WTC11 (cell line): Measurements from ENCODE around the gene CST8. TPM values are rescaled to one million over a fixed set of nuclear protein-coding genes. Genes with fewer than 3 reads are reported as not detected.

Source experiments
- ATAC-seq: fragments of 200-7000 bp; cut with Tn5 transposase; 2 replicates; pipeline ENCODE4 v1.10.0; 2021; ENCODE audit warnings: mild to moderate bottlenecking, moderate library complexity
- CTCF ChIA-PET: fragments of 300-600 bp; sonication (Branson Sonifier 250); formaldehyde crosslinking; loops from one replicate; lab custom pipeline; 2021; ENCODE audit warnings: antibody characterized with exemption; lab: Charles Lee
- POLR2A ChIA-PET: fragments of 350-600 bp; sonication (Branson Sonifier 250); formaldehyde crosslinking; loops from one replicate; lab custom pipeline; 2021; ENCODE audit warnings: antibody characterized with exemption; lab: Charles Lee
- DNase-seq: peaks from one replicate; pipeline ENCODE4 v3.0.0; 2021; ENCODE audit warnings: low spot score
- H3K27ac Mint-ChIP-seq: 2 replicates; pipeline ENCODE4 v1.8.0; 2021; ENCODE audit warnings: mixed read lengths
- H3K27me3 Mint-ChIP-seq: 2 replicates; pipeline ENCODE4 v1.8.0; 2021; ENCODE audit warnings: low read depth, mild to moderate bottlenecking, moderate library complexity, mixed read lengths
- H3K36me3 Mint-ChIP-seq: 2 replicates; pipeline ENCODE4 v1.8.0; 2021; ENCODE audit warnings: mixed read lengths
- H3K4me1 Mint-ChIP-seq: 2 replicates; pipeline ENCODE4 v1.8.0; 2022; ENCODE audit warnings: mixed read lengths
- H3K4me3 Mint-ChIP-seq: 2 replicates; pipeline ENCODE4 v1.8.0; 2021; ENCODE audit warnings: mild to moderate bottlenecking, moderate library complexity, mixed read lengths
- H3K9me3 Mint-ChIP-seq: 2 replicates; pipeline ENCODE4 v1.8.0; 2021; ENCODE audit warnings: mixed read lengths
- CREB1 ChIP-seq: sonication (generic); formaldehyde crosslinking; IDR thresholded peaks from 2 replicates; pipeline ENCODE4 v1.8.0; 2023; ENCODE audit warnings: mild to moderate bottlenecking, missing genetic modification reagents
- HMGA2 ChIP-seq: fragments of 250-450 bp; sonication (Bioruptor Pico); IDR thresholded peaks from 2 replicates; pipeline ENCODE4 v1.4.0; 2021; ENCODE audit warnings: mild to moderate bottlenecking, moderate library complexity
- NFYB ChIP-seq: sonication (generic); formaldehyde crosslinking; conservative IDR thresholded peaks from 2 replicates; pipeline ENCODE4 v1.8.0; 2022; ENCODE audit warnings: low read depth, missing genetic modification reagents
- NR3C1 ChIP-seq: sonication (generic); formaldehyde crosslinking; conservative IDR thresholded peaks from 2 replicates; pipeline ENCODE4 v1.8.1; 2023; ENCODE audit warnings: low read depth, mild to moderate bottlenecking, missing genetic modification reagents
- PRRX2 ChIP-seq: fragments of 250-450 bp; sonication (Bioruptor Pico); IDR thresholded peaks from 2 replicates; pipeline ENCODE4 v1.8.0; 2021; ENCODE audit warnings: mild to moderate bottlenecking
- TEAD4 ChIP-seq: sonication (generic); formaldehyde crosslinking; IDR thresholded peaks from 2 replicates; pipeline ENCODE4 v1.8.0; 2022; ENCODE audit warnings: mild to moderate bottlenecking, missing genetic modification reagents
- ZNF138 ChIP-seq: sonication (generic); formaldehyde crosslinking; conservative IDR thresholded peaks from 2 replicates; pipeline ENCODE4 v1.8.1; 2022; ENCODE audit warnings: mild to moderate bottlenecking, moderate library complexity, missing genetic modification reagents
- ZNF396 ChIP-seq: fragments of 250-450 bp; sonication (Bioruptor Pico); IDR thresholded peaks from 2 replicates; pipeline ENCODE4 v1.8.0; 2021; ENCODE audit warnings: mild to moderate bottlenecking, moderate library complexity, borderline replicate concordance
- ZNF671 ChIP-seq: fragments of 250-450 bp; sonication (Bioruptor Pico); IDR thresholded peaks from 2 replicates; pipeline ENCODE4 v1.8.0; 2021; ENCODE audit warnings: mild to moderate bottlenecking
- total RNA-seq: library from RNA; stranded (reverse); gene quantifications from 3 replicates; pipeline ENCODE4 v1.2.3, GENCODE V29; 2021
- TF ChIP-seq, protein P1 (sequence below): sonication (generic); formaldehyde crosslinking; IDR thresholded peaks from 2 replicates; pipeline ENCODE4 v1.8.1; 2023; ENCODE audit warnings: mild to moderate bottlenecking, missing genetic modification reagents, moderate library complexity
- TF ChIP-seq, protein P2 (sequence below): sonication (generic); formaldehyde crosslinking; IDR thresholded peaks from 2 replicates; pipeline ENCODE4 v1.8.0; 2022; ENCODE audit warnings: mild to moderate bottlenecking, missing genetic modification reagents
- TF ChIP-seq, protein P3 (sequence below): fragments of 250-450 bp; sonication (Bioruptor Pico); IDR thresholded peaks from 2 replicates; pipeline ENCODE4 v1.9.0; 2021; ENCODE audit warnings: mild to moderate bottlenecking
- TF ChIP-seq, protein P4 (sequence below): sonication (generic); formaldehyde crosslinking; IDR thresholded peaks from 2 replicates; pipeline ENCODE4 v1.8.0; 2023; ENCODE audit warnings: missing genetic modification reagents
- TF ChIP-seq, protein P5 (sequence below): sonication (generic); formaldehyde crosslinking; IDR thresholded peaks from 2 replicates; pipeline ENCODE4 v1.8.0; 2022; ENCODE audit warnings: mild to moderate bottlenecking, missing genetic modification reagents
- TF ChIP-seq, protein P6 (sequence below): sonication (generic); formaldehyde crosslinking; IDR thresholded peaks from 2 replicates; pipeline ENCODE4 v1.8.1; 2022; ENCODE audit warnings: mild to moderate bottlenecking, moderate library complexity, missing genetic modification reagents
- TF ChIP-seq, protein P7 (sequence below): sonication (generic); formaldehyde crosslinking; IDR thresholded peaks from 2 replicates; pipeline ENCODE4 v1.8.1; 2023; ENCODE audit warnings: mild to moderate bottlenecking, missing genetic modification reagents
- TF ChIP-seq, protein P8 (sequence below): fragments of 250-450 bp; sonication (Bioruptor Pico); conservative IDR thresholded peaks from 2 replicates; pipeline ENCODE4 v1.9.0; 2021; ENCODE audit warnings: mild to moderate bottlenecking
- TF ChIP-seq, protein P9 (sequence below): sonication (generic); formaldehyde crosslinking; IDR thresholded peaks from 2 replicates; pipeline ENCODE4 v1.8.0; 2023; ENCODE audit warnings: missing genetic modification reagents, mild to moderate bottlenecking, borderline replicate concordance

Gene CST8
- total RNA-seq, 1 experiment from 2014 or later, result not detected

DNA sequence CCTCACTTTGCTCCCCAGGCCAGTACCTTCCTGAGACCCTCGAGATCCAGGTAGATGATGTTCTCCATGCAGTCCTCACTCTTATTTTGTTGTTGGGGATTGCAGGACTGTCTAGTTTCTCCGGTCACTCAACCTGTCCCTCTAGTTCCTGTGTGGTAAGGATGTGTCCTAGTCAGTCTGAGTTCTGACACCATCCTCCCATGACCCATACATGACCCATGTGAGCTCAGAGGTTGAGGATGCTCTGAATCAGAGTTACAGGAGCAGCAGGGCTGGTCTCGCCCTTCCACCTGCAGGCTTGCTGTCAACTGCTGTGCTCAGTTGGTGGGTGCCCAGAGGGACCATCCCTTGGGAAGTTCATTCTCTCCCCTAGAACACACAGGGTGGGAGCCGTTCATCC is 11.9 kb upstream of the CST8 start:
- H3K27ac Mint-ChIP-seq, result no peak overlapping the region
- POLR2A ChIA-PET, result no interaction called here
- DNase-seq (no peak), ATAC-seq (no peak)
- H3K4me1 Mint-ChIP-seq, result peaks cover 18% of the 10 kb centered on the region
- H3K27me3 Mint-ChIP-seq, result peaks cover 15% of the 10 kb centered on the region
- H3K4me3 Mint-ChIP-seq, result no peak overlapping the region
- CTCF ChIA-PET, result no interaction called here
- TF ChIP-seq ZNF671 (no peak), CREB1 (CRISPR knock-in tag) (no peak)
- TF ChIP-seq, protein P1, sequence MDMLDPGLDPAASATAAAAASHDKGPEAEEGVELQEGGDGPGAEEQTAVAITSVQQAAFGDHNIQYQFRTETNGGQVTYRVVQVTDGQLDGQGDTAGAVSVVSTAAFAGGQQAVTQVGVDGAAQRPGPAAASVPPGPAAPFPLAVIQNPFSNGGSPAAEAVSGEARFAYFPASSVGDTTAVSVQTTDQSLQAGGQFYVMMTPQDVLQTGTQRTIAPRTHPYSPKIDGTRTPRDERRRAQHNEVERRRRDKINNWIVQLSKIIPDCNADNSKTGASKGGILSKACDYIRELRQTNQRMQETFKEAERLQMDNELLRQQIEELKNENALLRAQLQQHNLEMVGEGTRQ (CRISPR knock-in tag), result no peak
- TF ChIP-seq, protein P2, sequence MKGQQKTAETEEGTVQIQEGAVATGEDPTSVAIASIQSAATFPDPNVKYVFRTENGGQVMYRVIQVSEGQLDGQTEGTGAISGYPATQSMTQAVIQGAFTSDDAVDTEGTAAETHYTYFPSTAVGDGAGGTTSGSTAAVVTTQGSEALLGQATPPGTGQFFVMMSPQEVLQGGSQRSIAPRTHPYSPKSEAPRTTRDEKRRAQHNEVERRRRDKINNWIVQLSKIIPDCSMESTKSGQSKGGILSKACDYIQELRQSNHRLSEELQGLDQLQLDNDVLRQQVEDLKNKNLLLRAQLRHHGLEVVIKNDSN, result no peak
- TF ChIP-seq, protein P3, sequence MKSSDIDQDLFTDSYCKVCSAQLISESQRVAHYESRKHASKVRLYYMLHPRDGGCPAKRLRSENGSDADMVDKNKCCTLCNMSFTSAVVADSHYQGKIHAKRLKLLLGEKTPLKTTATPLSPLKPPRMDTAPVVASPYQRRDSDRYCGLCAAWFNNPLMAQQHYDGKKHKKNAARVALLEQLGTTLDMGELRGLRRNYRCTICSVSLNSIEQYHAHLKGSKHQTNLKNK (CRISPR knock-in tag), result no peak
- H3K9me3 Mint-ChIP-seq, result peaks cover 12% of the 10 kb centered on the region
- peaks cover 7% of the 10 kb centered on the region for H3K36me3 Mint-ChIP-seq

DNA sequence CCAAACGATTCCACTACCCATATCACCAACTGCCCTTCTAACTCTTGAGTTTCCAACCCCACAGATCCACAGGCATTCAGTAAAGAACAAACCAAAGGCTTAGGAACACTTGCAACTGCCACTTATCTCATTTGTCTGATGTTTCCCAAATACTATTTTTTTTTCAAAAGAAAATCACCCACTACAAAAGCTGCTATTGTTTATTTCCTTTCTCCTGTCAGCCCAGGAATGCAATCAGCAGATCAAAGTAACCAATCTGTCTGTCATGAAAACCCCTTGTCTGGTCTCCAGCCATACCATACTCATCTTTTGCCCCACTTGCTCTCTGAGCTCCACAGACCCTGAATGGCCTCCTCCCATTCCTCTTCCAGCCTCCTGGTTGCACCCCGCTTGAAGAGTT is 8.8 kb upstream of the CST8 start:
- Mint-ChIP-seq H3K4me1 (peaks cover 15% of the 10 kb centered on the region), H3K27ac (no peak overlapping the region), H3K36me3 (peaks cover 7% of the 10 kb centered on the region), H3K9me3 (peaks cover 21% of the 10 kb centered on the region), H3K27me3 (peaks cover 14% of the 10 kb centered on the region), H3K4me3 (no peak overlapping the region)
- ChIA-PET POLR2A (no interaction called here), CTCF (no interaction called here)
- DNase-seq (no peak), ATAC-seq (no peak)
- no peak for TF ChIP-seq PRRX2 (CRISPR knock-in tag)
- TF ChIP-seq NR3C1 (CRISPR knock-in tag), result no peak
- no peak for TF ChIP-seq NFYB
- TF ChIP-seq ZNF396 (CRISPR knock-in tag), result no peak
- TF ChIP-seq ZNF138, result no peak
- TF ChIP-seq TEAD4, result no peak
- no peak for TF ChIP-seq HMGA2 (CRISPR knock-in tag)
- TF ChIP-seq, protein P4, sequence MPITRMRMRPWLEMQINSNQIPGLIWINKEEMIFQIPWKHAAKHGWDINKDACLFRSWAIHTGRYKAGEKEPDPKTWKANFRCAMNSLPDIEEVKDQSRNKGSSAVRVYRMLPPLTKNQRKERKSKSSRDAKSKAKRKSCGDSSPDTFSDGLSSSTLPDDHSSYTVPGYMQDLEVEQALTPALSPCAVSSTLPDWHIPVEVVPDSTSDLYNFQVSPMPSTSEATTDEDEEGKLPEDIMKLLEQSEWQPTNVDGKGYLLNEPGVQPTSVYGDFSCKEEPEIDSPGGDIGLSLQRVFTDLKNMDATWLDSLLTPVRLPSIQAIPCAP (CRISPR knock-in tag), result no peak
- TF ChIP-seq, protein P5, sequence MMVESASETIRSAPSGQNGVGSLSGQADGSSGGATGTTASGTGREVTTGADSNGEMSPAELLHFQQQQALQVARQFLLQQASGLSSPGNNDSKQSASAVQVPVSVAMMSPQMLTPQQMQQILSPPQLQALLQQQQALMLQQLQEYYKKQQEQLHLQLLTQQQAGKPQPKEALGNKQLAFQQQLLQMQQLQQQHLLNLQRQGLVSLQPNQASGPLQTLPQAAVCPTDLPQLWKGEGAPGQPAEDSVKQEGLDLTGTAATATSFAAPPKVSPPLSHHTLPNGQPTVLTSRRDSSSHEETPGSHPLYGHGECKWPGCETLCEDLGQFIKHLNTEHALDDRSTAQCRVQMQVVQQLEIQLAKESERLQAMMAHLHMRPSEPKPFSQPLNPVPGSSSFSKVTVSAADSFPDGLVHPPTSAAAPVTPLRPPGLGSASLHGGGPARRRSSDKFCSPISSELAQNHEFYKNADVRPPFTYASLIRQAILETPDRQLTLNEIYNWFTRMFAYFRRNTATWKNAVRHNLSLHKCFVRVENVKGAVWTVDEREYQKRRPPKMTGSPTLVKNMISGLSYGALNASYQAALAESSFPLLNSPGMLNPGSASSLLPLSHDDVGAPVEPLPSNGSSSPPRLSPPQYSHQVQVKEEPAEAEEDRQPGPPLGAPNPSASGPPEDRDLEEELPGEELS, result no peak
- TF ChIP-seq, protein P6, sequence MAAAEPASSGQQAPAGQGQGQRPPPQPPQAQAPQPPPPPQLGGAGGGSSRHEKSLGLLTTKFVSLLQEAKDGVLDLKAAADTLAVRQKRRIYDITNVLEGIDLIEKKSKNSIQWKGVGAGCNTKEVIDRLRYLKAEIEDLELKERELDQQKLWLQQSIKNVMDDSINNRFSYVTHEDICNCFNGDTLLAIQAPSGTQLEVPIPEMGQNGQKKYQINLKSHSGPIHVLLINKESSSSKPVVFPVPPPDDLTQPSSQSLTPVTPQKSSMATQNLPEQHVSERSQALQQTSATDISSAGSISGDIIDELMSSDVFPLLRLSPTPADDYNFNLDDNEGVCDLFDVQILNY, result no peak
- TF ChIP-seq, protein P7, sequence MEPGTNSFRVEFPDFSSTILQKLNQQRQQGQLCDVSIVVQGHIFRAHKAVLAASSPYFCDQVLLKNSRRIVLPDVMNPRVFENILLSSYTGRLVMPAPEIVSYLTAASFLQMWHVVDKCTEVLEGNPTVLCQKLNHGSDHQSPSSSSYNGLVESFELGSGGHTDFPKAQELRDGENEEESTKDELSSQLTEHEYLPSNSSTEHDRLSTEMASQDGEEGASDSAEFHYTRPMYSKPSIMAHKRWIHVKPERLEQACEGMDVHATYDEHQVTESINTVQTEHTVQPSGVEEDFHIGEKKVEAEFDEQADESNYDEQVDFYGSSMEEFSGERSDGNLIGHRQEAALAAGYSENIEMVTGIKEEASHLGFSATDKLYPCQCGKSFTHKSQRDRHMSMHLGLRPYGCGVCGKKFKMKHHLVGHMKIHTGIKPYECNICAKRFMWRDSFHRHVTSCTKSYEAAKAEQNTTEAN (CRISPR knock-in tag), result no peak
- TF ChIP-seq, protein P8, sequence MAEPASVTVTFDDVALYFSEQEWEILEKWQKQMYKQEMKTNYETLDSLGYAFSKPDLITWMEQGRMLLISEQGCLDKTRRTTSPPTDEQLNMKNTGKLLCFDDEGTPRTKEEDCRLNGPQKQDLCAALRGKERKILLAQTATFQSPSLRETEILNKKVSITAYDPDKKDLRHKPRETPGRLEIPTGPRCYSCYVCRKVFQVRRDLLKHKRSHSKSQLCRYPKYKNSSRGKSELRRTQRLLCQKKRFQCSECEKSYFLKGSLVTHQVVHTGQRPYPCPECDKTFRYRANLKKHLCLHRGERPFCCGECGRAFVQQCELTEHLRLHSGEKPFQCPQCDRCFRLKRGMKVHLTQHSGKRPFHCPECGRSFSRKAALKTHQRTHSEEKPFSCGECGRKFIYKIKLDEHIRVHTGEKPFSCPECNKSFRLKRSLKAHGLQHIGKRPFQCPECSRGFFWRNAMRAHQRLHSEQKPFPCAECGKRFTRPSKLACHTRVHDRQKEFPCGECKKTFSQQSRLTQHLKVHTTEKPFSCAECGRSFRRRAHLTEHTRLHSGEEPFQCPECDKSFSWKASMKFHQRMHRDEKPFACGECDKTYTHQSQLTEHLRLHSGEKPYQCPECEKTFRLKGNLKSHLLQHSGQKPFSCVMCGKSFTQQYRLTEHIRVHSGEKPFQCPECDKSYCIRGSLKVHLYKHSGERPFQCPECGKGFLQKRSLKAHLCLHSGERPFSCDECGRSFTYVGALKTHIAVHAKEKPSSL (CRISPR knock-in tag), result no peak
- TF ChIP-seq, protein P9, sequence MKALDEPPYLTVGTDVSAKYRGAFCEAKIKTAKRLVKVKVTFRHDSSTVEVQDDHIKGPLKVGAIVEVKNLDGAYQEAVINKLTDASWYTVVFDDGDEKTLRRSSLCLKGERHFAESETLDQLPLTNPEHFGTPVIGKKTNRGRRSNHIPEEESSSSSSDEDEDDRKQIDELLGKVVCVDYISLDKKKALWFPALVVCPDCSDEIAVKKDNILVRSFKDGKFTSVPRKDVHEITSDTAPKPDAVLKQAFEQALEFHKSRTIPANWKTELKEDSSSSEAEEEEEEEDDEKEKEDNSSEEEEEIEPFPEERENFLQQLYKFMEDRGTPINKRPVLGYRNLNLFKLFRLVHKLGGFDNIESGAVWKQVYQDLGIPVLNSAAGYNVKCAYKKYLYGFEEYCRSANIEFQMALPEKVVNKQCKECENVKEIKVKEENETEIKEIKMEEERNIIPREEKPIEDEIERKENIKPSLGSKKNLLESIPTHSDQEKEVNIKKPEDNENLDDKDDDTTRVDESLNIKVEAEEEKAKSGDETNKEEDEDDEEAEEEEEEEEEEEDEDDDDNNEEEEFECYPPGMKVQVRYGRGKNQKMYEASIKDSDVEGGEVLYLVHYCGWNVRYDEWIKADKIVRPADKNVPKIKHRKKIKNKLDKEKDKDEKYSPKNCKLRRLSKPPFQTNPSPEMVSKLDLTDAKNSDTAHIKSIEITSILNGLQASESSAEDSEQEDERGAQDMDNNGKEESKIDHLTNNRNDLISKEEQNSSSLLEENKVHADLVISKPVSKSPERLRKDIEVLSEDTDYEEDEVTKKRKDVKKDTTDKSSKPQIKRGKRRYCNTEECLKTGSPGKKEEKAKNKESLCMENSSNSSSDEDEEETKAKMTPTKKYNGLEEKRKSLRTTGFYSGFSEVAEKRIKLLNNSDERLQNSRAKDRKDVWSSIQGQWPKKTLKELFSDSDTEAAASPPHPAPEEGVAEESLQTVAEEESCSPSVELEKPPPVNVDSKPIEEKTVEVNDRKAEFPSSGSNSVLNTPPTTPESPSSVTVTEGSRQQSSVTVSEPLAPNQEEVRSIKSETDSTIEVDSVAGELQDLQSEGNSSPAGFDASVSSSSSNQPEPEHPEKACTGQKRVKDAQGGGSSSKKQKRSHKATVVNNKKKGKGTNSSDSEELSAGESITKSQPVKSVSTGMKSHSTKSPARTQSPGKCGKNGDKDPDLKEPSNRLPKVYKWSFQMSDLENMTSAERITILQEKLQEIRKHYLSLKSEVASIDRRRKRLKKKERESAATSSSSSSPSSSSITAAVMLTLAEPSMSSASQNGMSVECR (CRISPR knock-in tag), result no peak
